Glutamatergic neuron (in vitro differentiated cells): ENCODE data around the gene GTPBP6. TPM values are rescaled to one million over a fixed set of nuclear protein-coding genes. Genes with fewer than 3 reads are reported as not detected.

Source experiments
- DNase-seq: peaks from one replicate; pipeline ENCODE4 v3.0.0; 2022
- H3K27ac Mint-ChIP-seq: one replicate; pipeline ENCODE4 v1.8.0; 2020; ENCODE audit warnings: mild to moderate bottlenecking, mixed read lengths, inconsistent platforms; ENCODE audit not compliant: unreplicated experiment
- H3K27me3 Mint-ChIP-seq: one replicate; pipeline ENCODE4 v1.8.0; 2020; ENCODE audit warnings: mild to moderate bottlenecking, moderate library complexity, mixed read lengths, inconsistent platforms; ENCODE audit not compliant: unreplicated experiment
- H3K36me3 Mint-ChIP-seq: one replicate; pipeline ENCODE4 v1.8.0; 2020; ENCODE audit warnings: mild to moderate bottlenecking, mixed read lengths, inconsistent platforms; ENCODE audit not compliant: unreplicated experiment
- H3K4me1 Mint-ChIP-seq: one replicate; pipeline ENCODE4 v1.8.0; 2020; ENCODE audit warnings: mild to moderate bottlenecking, low read depth, mixed read lengths, inconsistent platforms; ENCODE audit not compliant: unreplicated experiment
- H3K4me3 Mint-ChIP-seq: one replicate; pipeline ENCODE4 v1.8.0; 2020; ENCODE audit warnings: mild to moderate bottlenecking, mixed read lengths, inconsistent platforms; ENCODE audit not compliant: unreplicated experiment
- H3K9me3 Mint-ChIP-seq: one replicate; pipeline ENCODE4 v1.8.0; 2020; ENCODE audit warnings: mild to moderate bottlenecking, moderate library complexity, mixed read lengths, inconsistent platforms; ENCODE audit not compliant: unreplicated experiment
- CTCF ChIP-seq: fragments of 200-600 bp; sonication (generic); IDR thresholded peaks from one replicate; pipeline ENCODE4 v1.5.0; 2021; ENCODE audit not compliant: partially characterized antibody, unreplicated experiment
- total RNA-seq: library from RNA; stranded (reverse); fragmentation: NEBNext Ultra II Directional; extraction: Animal tissue kit (Norgen Biotek cat#: 25700); gene quantifications from one replicate; pipeline ENCODE4 v1.2.1, GENCODE V29; 2021; ENCODE audit not compliant: unreplicated experiment

GTPBP6 gene
- total RNA-seq, 1 donor from 2014 or later, result 52.3 TPM

- Mint-ChIP-seq H3K4me3 (no peak overlapping the region), H3K36me3 (peaks cover 10% of the 10 kb centered on the region), H3K27ac (no peak overlapping the region), H3K4me1 (no peaks in the 10 kb centered on the region), H3K9me3 (peaks cover 12% of the 10 kb centered on the region), H3K27me3 (peaks cover 11% of the 10 kb centered on the region)
- no peak for TF ChIP-seq CTCF
- DNase-seq, result no peak
These were observed 5.0 kb downstream of the GTPBP6 start for GRCh38 chrX:313546-313945.

GRCh38 chrX:312621-313331, 5.8 kb downstream of the GTPBP6 start:
- Mint-ChIP-seq H3K36me3 (peaks cover 10% of the 10 kb centered on the region), H3K27me3 (peaks cover 6% of the 10 kb centered on the region), H3K4me3 (no peak overlapping the region), H3K4me1 (no peaks in the 10 kb centered on the region), H3K27ac (no peak overlapping the region), H3K9me3 (peaks cover 8% of the 10 kb centered on the region)
- no peak for DNase-seq
- TF ChIP-seq CTCF, result no peak

- peaks cover 8% of the 10 kb centered on the region for H3K9me3 Mint-ChIP-seq
- no peak for DNase-seq
- no peak overlapping the region for H3K4me3 Mint-ChIP-seq
- H3K4me1 Mint-ChIP-seq, result no peaks in the 10 kb centered on the region
- H3K27me3 Mint-ChIP-seq, result peaks cover 7% of the 10 kb centered on the region
- H3K27ac Mint-ChIP-seq, result peak overlapping the region; percentile 38
- H3K36me3 Mint-ChIP-seq, result peaks cover 10% of the 10 kb centered on the region
- TF ChIP-seq CTCF, result no peak
These were observed 7.2 kb downstream of the GTPBP6 start for GRCh38 chrX:311156-312129.

- peaks cover 7% of the 10 kb centered on the region for H3K27me3 Mint-ChIP-seq
- H3K9me3 Mint-ChIP-seq, result peaks cover 8% of the 10 kb centered on the region
- no peaks in the 10 kb centered on the region for H3K4me1 Mint-ChIP-seq
- no peak overlapping the region for H3K27ac Mint-ChIP-seq
- no peak for DNase-seq
- TF ChIP-seq CTCF, result no peak
- H3K4me3 Mint-ChIP-seq, result no peak overlapping the region
- peaks cover 10% of the 10 kb centered on the region for H3K36me3 Mint-ChIP-seq
These were observed 7.9 kb downstream of the GTPBP6 start for GRCh38 chrX:310621-311155.
